GM19467 (cell line): ENCODE measurements around the gene SLC38A2.
"Not testable (repeated sequence)": the region's sequence is repeated elsewhere in the genome, so short reads cannot be mapped to it uniquely, and the experiment has no call there.

ENCODE experiments used
- ATAC-seq: cut with Tn5 transposase; IDR thresholded peaks from one replicate; pipeline ENCODE4 v1.9.1; 2021; ENCODE audit warnings: mild to moderate bottlenecking, moderate library complexity; ENCODE audit not compliant: unreplicated experiment

The SLC38A2 gene

GRCh38 chr12:46332260-46332659, 40.3 kb downstream of the SLC38A2 start:
- no peak for ATAC-seq

GRCh38 chr12:46325075-46325474, 47.5 kb downstream of the SLC38A2 start:
- ATAC-seq = not testable (repeated sequence)

- no peak for ATAC-seq
Measured at GRCh38 chr12:46320731-46321130, 51.8 kb downstream of the SLC38A2 start.

GRCh38 chr12:46318037-46318436, 54.5 kb downstream of the SLC38A2 start:
- no peak for ATAC-seq
